Measurements from ENCODE around the gene CRISPLD2. TPM values are rescaled to one million over a fixed set of nuclear protein-coding genes. Genes with fewer than 3 reads are reported as not detected.

CRISPLD2 gene
- polyA plus RNA-seq, 1 experiment: 103 TPM

DNA sequence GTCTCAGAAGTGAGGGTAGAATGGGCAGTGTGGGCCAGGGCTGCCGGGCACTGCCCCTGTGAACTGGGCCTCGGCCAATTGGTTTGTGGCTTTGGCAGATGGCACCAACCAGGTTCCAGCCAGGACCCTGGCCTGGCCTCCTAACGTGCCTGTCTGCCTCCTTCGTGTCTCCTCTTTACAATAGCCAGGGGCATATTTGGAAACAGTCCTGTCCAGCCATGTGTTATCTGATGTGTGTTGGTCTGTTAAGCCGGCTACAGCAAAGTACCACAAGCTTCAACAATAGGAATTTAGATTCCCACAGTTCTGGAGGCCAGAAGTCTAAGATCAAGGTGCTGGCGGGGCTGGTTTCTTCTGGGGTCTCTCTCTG lies 14.6 kb downstream of the CRISPLD2 start:
- H3K27me3 ChIP-seq (ENCODE audit: control insufficient read depth, insufficient read depth, low read length): no peaks in the 10 kb centered on the region
- TF ChIP-seq CTCF (IDR thresholded peaks at IDR 0.05; ENCODE audit: low read depth, low read length): no peak
- H3K27ac ChIP-seq (ENCODE audit: low read depth, low read length): peak overlapping the region; percentile 21
- no peak overlapping the region for H3K4me3 ChIP-seq (ENCODE audit: low read depth, low read length)
- POLR2A ChIA-PET: interaction anchor here (1.4 kb wide), 1 partner anchor 14 kb away, joined by 8 read pairs; the partner anchor contains the start of gene CRISPLD2
- DNase-seq (ENCODE audit: low read depth, low spot score): no peak
- no peaks in the 10 kb centered on the region; the same call in 1 of the 2 replicates for H3K9me3 ChIP-seq (ENCODE audit: control insufficient read depth, insufficient read depth, low read length)
- CTCF ChIA-PET: interaction anchor here (3.3 kb wide), 1 partner anchor 118 kb away, joined by 9 read pairs; no protein-coding TSS in a partner anchor

DNA sequence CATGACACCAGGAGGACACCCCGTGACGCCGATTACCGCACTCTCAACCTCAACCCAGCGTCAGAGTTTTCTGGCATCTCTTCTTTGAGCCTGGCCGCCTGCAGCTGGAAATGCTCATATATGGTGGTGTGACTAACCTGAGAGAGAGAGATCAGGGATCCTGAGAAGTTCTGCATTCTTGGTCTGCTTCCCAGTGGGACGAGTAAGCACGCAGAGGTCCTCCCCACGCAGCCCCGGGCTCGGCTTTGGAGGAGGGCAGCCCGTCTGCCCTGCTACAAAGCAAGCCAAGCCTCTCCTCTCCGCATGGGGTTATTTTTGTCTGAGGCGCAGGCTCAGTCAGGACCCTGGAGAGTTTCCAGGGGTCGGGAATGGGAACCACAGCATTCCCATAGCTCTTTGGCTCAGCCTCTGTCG lies 16.5 kb downstream of the CRISPLD2 start:
- TF ChIP-seq CTCF (IDR thresholded peaks at IDR 0.05; ENCODE audit: low read depth, low read length): no peak
- no peak overlapping the region for H3K4me3 ChIP-seq (ENCODE audit: low read depth, low read length)
- no peaks in the 10 kb centered on the region for H3K27me3 ChIP-seq (ENCODE audit: control insufficient read depth, insufficient read depth, low read length)
- H3K9me3 ChIP-seq (ENCODE audit: control insufficient read depth, insufficient read depth, low read length): no peaks in the 10 kb centered on the region; the same call in 1 of the 2 replicates
- ChIA-PET POLR2A (interaction anchor here (0.6 to 2.5 kb wide), 6 partner anchors 15 to 142 kb away, joined by 3 to 21 read pairs (median 3); partner anchors contain the start of gene CRISPLD2), CTCF (interaction anchor here (0.6 to 1.0 kb wide), 2 partner anchors 73 to 81 kb away, joined by 3 to 4 read pairs; no protein-coding TSS in a partner anchor)
- H3K27ac ChIP-seq (ENCODE audit: low read depth, low read length): peak overlapping the region; percentile 96
- DNase-seq (ENCODE audit: low read depth, low spot score): peak; percentile 100

- H3K4me3 ChIP-seq (ENCODE audit: low read depth, low read length): no peak overlapping the region
- CTCF ChIA-PET: interaction anchor here (0.6 to 1.0 kb wide), 2 partner anchors 82 to 97 kb away, joined by 3 to 4 read pairs; no protein-coding TSS in a partner anchor
- no peak for TF ChIP-seq CTCF (IDR thresholded peaks at IDR 0.05; ENCODE audit: low read depth, low read length)
Measured at GRCh38 chr16:84836967-84837366, 17.2 kb downstream of the CRISPLD2 start.

DNA sequence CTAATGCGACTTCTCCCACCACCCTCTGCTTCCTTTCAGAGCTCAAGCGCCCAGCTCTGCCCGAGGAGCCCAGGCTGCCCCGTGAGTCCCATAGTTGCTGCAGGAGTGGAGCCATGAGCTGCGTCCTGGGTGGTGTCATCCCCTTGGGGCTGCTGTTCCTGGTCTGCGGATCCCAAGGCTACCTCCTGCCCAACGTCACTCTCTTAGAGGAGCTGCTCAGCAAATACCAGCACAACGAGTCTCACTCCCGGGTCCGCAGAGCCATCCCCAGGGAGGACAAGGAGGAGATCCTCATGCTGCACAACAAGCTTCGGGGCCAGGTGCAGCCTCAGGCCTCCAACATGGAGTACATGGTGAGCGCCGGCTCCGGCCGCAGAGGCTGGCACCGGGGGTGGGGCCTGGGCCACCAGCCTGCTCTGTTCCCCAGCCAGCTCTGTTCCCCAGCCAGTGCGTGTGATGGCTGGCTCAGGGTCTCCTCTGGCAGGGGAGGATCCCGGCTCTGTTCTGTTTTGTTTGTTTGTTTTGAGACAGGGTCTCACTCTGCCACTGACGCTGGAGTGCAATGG lies 18.7 kb downstream of the CRISPLD2 start:
- H3K27ac ChIP-seq (ENCODE audit: low read depth, low read length): peak overlapping the region; percentile 3
- ChIA-PET POLR2A (interaction anchor here (1.0 to 3.0 kb wide), 2 partner anchors 11 to 19 kb away, joined by 6 to 14 read pairs; partner anchors contain the start of gene CRISPLD2), CTCF (interaction anchor here (3.2 kb wide), 1 partner anchor 84 kb away, joined by 14 read pairs; no protein-coding TSS in a partner anchor)
- H3K27me3 ChIP-seq (ENCODE audit: control insufficient read depth, insufficient read depth, low read length): no peaks in the 10 kb centered on the region
- no peaks in the 10 kb centered on the region; the same call in 1 of the 2 replicates for H3K9me3 ChIP-seq (ENCODE audit: control insufficient read depth, insufficient read depth, low read length)
- TF ChIP-seq CTCF (IDR thresholded peaks at IDR 0.05; ENCODE audit: low read depth, low read length): no peak
- no peak for DNase-seq (ENCODE audit: low read depth, low spot score)
- no peak overlapping the region for H3K4me3 ChIP-seq (ENCODE audit: low read depth, low read length)

More at GRCh38 chr16:84836967-84837366, 17.2 kb downstream of the CRISPLD2 start:
- H3K9me3 ChIP-seq (ENCODE audit: control insufficient read depth, insufficient read depth, low read length): no peaks in the 10 kb centered on the region; the same call in 1 of the 2 replicates
- peak overlapping the region; percentile 95 for H3K27ac ChIP-seq (ENCODE audit: low read depth, low read length)
- H3K27me3 ChIP-seq (ENCODE audit: control insufficient read depth, insufficient read depth, low read length): no peaks in the 10 kb centered on the region
- no peak for DNase-seq (ENCODE audit: low read depth, low spot score)
- POLR2A ChIA-PET: interaction anchor here (0.6 to 2.5 kb wide), 5 partner anchors 14 to 143 kb away, joined by 3 to 21 read pairs (median 3); partner anchors contain the start of gene CRISPLD2

GRCh38 chr16:84839054-84839453 lies 19.3 kb downstream of the CRISPLD2 start:
- ChIA-PET CTCF (interaction anchor here (0.8 to 3.2 kb wide), 2 partner anchors 84 to 101 kb away, joined by 3 to 14 read pairs; no protein-coding TSS in a partner anchor), POLR2A (interaction anchor here (1.0 to 3.0 kb wide), 2 partner anchors 10 to 19 kb away, joined by 6 to 14 read pairs; partner anchors contain the start of gene CRISPLD2)
- no peak for TF ChIP-seq CTCF (IDR thresholded peaks at IDR 0.05; ENCODE audit: low read depth, low read length)
- Histone ChIP-seq H3K4me3 (ENCODE audit: low read depth, low read length) (no peak overlapping the region), H3K27me3 (ENCODE audit: control insufficient read depth, insufficient read depth, low read length) (no peaks in the 10 kb centered on the region), H3K9me3 (ENCODE audit: control insufficient read depth, insufficient read depth, low read length) (no peaks in the 10 kb centered on the region; the same call in 1 of the 2 replicates), H3K27ac (ENCODE audit: low read depth, low read length) (peak overlapping the region; percentile 39)
- DNase-seq (ENCODE audit: low read depth, low spot score): no peak

All from AG04450 (cell line).